Measurements from ENCODE around the gene TAS2R13.

Gene TAS2R13

DNA sequence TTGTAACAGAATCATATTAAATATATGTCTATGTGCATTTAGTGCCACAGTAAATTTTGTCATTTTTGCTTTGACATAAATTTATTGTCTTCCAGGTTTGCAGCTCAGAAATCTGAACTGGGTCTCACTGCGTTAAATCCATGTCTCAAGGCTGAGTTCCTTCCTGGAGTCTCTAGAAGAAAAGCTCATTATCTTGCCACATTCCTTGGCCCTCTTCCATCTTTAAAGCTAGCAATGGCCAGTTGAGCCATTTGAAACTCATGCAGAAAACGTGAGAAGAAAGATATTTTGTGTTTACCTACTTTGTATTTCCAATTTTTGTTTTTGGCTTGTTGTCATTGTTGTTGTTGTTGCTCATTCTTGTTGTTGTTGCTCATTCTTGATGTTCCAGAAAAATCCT lies 36.0 kb downstream of the TAS2R13 start:
- DNase-seq (ENCODE audit: low read depth in 2 of 2) = no peak

DNA sequence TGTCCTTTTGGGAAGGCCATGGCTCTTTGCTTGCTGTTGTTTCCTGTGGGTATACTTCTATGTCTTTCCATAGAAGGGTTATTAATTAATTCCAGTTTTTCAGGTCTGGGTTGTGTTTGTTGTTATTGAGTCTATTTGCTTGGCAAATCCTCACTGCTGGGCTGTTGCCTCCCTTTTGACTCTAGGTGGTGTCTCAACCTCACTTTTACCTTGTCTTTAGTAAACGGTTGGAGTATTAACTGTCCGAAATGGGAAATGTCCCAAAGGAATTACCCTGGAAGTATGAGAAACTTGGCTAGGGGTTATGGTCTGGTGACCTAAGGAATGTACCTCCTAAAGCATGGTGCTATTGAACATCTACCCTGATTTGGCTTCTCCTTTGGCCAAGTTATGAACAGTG lies 42.0 kb downstream of the TAS2R13 start:
- no peak for DNase-seq (ENCODE audit: low read depth in 2 of 2)

DNA sequence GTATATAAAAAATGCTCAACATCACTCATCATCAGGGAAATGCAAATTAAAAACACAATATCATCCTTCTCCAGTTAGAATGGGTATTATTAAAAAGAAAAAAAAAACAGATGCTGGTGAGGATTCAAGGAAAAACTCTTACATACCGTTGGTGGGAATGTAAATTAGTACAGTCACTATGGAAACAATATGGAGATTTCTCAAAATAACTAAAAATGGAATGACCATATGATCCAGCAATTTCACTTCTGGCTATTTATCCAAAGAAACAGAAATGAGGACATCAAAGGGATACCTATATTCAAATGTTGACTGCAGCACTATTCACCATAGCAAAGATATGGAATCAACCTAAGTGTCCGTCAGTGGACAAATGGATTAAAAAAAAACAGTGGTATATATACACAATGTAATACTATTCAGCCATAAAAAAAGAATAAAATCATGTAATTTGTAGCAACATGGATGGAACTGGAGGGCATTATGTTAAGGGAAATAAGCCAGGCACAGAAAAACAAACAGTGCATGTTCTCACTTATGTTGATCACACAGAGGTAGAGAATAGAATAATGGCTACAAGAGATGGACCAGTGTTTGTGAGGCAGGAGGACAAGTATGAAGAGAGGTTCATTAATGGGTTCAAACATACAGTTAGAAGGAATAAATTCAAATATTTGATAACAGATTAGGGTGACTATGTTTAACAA lies 45.7 kb downstream of the TAS2R13 start:
- DNase-seq (ENCODE audit: low read depth in 2 of 2) = no peak

DNA sequence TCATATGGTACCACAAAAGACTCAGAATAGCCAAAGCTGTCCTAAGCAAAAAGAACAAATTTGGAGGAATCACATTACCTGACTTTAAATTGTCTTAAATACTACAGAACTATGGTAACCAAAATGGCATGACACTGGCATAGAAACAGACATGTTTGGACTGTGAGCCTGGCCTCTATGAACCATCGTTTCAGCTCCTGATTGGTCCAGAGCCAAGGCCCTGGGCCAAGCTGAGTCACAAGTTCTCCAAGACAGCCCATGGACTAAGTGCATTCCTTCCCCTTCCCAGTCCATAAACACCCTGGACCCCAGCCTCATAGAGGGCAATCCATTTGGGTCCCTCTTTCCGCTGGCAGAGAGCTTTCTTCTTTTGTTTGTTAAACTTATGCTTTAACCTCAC lies 48.0 kb downstream of the TAS2R13 start:
- no peak for DNase-seq (ENCODE audit: low read depth in 2 of 2)

Measured in stimulated activated CD8-positive, alpha-beta memory T cell treated with anti-CD3 and anti-CD28 coated beads, Interleukin-2, amount 100 ng/mL, for 48 hours (primary cell).